Keratinocyte (primary cell): ENCODE measurements around the gene TENM3.

ENCODE experiments used
- CTCF ChIP-seq, 3 experiments: IDR thresholded peaks in 1 of 3; conservative IDR thresholded peaks in 1 of 3; optimal IDR thresholded peaks in 1 of 3; 2 replicates in 2 of 3; 3 replicates in 1 of 3; pipeline versions ENCODE3 to v1.5.1; 2011; ENCODE audit warnings: low read length in 3 of 3, mild to moderate bottlenecking in 3 of 3, moderate library complexity in 2 of 3, control low read depth in 1 of 3, inconsistent platforms in 1 of 3; ENCODE audit not compliant: insufficient read depth in 2 of 3; ENCODE audit errors: extremely low read depth in 1 of 3
- EZH2 ChIP-seq: IDR thresholded peaks from one replicate; pipeline ENCODE4 v1.6.1; 2012; ENCODE audit warnings: inconsistent platforms, mild to moderate bottlenecking, low read length, moderate library complexity

GRCh38 chr4:182643801-182644682, 400.8 kb downstream of the TENM3 start:
- TF ChIP-seq CTCF (optimal IDR thresholded peaks at IDR 0.05 in 1 of 3, IDR thresholded peaks at IDR 0.05 in 1 of 3, conservative IDR thresholded peaks at IDR 0.05 in 1 of 3; ENCODE audit: extremely low read depth in 1 of 3, insufficient read depth in 2 of 3, low read length in 3 of 3) (no peak), EZH2 (no peak)
